K562 (cell line): Measurements from ENCODE around the gene KNSTRN. TPM values are rescaled to one million over a fixed set of nuclear protein-coding genes. Genes with fewer than 3 reads are reported as not detected.

Source experiments
- ATAC-seq: fragments of 200-7000 bp; cut with Tn5 transposase; 3 replicates; pipeline ENCODE4 v1.9.1; 2020; ENCODE audit warnings: moderate library complexity
- BruUV-seq: library from RNA; stranded (reverse); fragments of 400-500 nt; replicated peaks from 2 replicates; lab custom pipeline; 2021; lab: Mats Ljungman, UMichigan
- CTCF ChIA-PET: fragments of 300-600 bp; formaldehyde crosslinking; extraction: SDS; loops from one replicate; lab custom pipeline; 2021; ENCODE audit warnings: low intra/inter-chr PET ratio; lab: Yijun Ruan, JAX
- POLR2A ChIA-PET: fragments of 300-600, 350-650 bp; sonication (Branson Sonifier 250); formaldehyde crosslinking; extraction: SDS; loops from one replicate; lab custom pipeline; 2021; ENCODE audit warnings: antibody characterized with exemption, inconsistent platforms; lab: Yijun Ruan, JAX
- DNase-seq, 4 experiments: peaks; one replicate each; pipeline versions ENCODE4 v3.0.0 to v3.0.0-alpha.2; 2011 to 2018; ENCODE audit warnings: low spot score in 3 of 4, mixed read lengths in 3 of 4; ENCODE audit errors: extremely low read depth in 1 of 4
- FAIRE-seq: peaks from 2 replicates; lab custom pipeline; 2011; peaks lifted over from hg19 to GRCh38; lab: Jason Lieb, UNC
- H2AFZ ChIP-seq: 2 replicates; pipeline ENCODE4 v1.6.0; 2011; ENCODE audit warnings: low read depth, low read length, control low read depth, inconsistent platforms
- H3K27ac ChIP-seq: fragments of 200-600 bp; 3 replicates; pipeline ENCODE4 v1.8.0; 2011; ENCODE audit warnings: low read depth, mild to moderate bottlenecking, control low read depth, inconsistent platforms, low read length, moderate library complexity, mixed read lengths; ENCODE audit errors: extremely low read depth
- H3K27me3 ChIP-seq, 2 experiments: fragments of 300-600 bp in 1 of 2; 2 replicates in 1 of 2; 3 replicates in 1 of 2; pipeline versions ENCODE4 v1.6.0 to v1.8.0; 2011; ENCODE audit warnings: inconsistent platforms in 2 of 2, low read length in 2 of 2, mild to moderate bottlenecking in 1 of 2, mixed read lengths in 1 of 2, moderate library complexity in 1 of 2; ENCODE audit not compliant: control insufficient read depth in 2 of 2, insufficient read depth in 2 of 2
- H3K36me3 ChIP-seq: fragments of 300-600 bp; 3 replicates; pipeline ENCODE4 v1.8.0; 2011; ENCODE audit warnings: mild to moderate bottlenecking, low read length, inconsistent platforms; ENCODE audit not compliant: control insufficient read depth, insufficient read depth
- H3K4me1 ChIP-seq, 2 experiments: fragments of 200-600 bp in 1 of 2; replicated peaks in 1 of 2; 2 replicates in 1 of 2; 3 replicates in 1 of 2; pipeline versions ENCODE4 v1.5.1 to v1.8.0; 2011; ENCODE audit warnings: inconsistent platforms in 2 of 2, low read length in 2 of 2, mild to moderate bottlenecking in 1 of 2, mixed read lengths in 1 of 2, moderate library complexity in 1 of 2; ENCODE audit not compliant: control insufficient read depth in 2 of 2, insufficient read depth in 2 of 2
- H3K4me2 ChIP-seq: 2 replicates; pipeline ENCODE4 v1.6.1; 2011; ENCODE audit warnings: low read length, control low read depth, inconsistent platforms, mixed read lengths; ENCODE audit not compliant: insufficient read depth
- H3K4me3 ChIP-seq: fragments of 200-600 bp; sonication (generic), shearing (Covaris generic); 2 replicates; pipeline ENCODE4 v1.5.1; 2016; ENCODE audit warnings: control low read depth, inconsistent platforms
- H3K79me2 ChIP-seq: fragments of 200-600 bp; 3 replicates; pipeline ENCODE4 v1.8.0; 2011; ENCODE audit warnings: low read length, inconsistent platforms; ENCODE audit not compliant: control insufficient read depth, insufficient read depth
- H3K9ac ChIP-seq, 2 experiments: 2 replicates each; pipeline versions ENCODE4 v1.6.0 to v1.6.1; 2011; ENCODE audit warnings: low read depth in 2 of 2, low read length in 2 of 2, control low read depth in 1 of 2, inconsistent platforms in 1 of 2, mild to moderate bottlenecking in 1 of 2, mixed read lengths in 1 of 2; ENCODE audit not compliant: insufficient read depth in 1 of 2
- H3K9me1 ChIP-seq: one replicate; pipeline ENCODE4 v1.6.0; 2011; ENCODE audit warnings: inconsistent platforms, mild to moderate bottlenecking, low read length, moderate library complexity; ENCODE audit not compliant: control insufficient read depth, insufficient read depth
- H3K9me3 ChIP-seq: replicated peaks from 2 replicates; pipeline ENCODE4 v1.5.1; 2011; ENCODE audit warnings: low read depth, low read length, inconsistent platforms; ENCODE audit not compliant: control insufficient read depth, insufficient read depth
- H4K20me1 ChIP-seq: replicated peaks from 2 replicates; pipeline ENCODE4 v1.6.1; 2011; ENCODE audit warnings: low read length, inconsistent platforms, mixed read lengths; ENCODE audit not compliant: control insufficient read depth, insufficient read depth
- SIRT6 ChIP-seq: IDR thresholded peaks from one replicate; pipeline ENCODE4 v1.6.1; 2012; ENCODE audit warnings: low read depth, mild to moderate bottlenecking, control low read depth, inconsistent platforms, low read length, moderate library complexity
- STAT6 ChIP-seq: sonication (generic); formaldehyde crosslinking; IDR thresholded peaks from 2 replicates; pipeline ENCODE4 v1.8.1; 2023; ENCODE audit warnings: mild to moderate bottlenecking, missing genetic modification reagents
- ZNF507 ChIP-seq: conservative IDR thresholded peaks from 2 replicates; pipeline ENCODE4 v1.6.1; 2017; ENCODE audit warnings: missing genetic modification characterization, missing compliant biosample characterization
- WGBS: fragments of 100-300 bp; shearing (Covaris generic); methylation state at CpG from one replicate; pipeline ENCODE4 v1.1.6; 2016; ENCODE audit warnings: low coverage, mixed read lengths; ENCODE audit not compliant: insufficient coverage; ENCODE audit errors: missing lambda C conversion rate; 5-methylcytosine and 5-hydroxymethylcytosine counted together
- in situ Hi-C: fragments of 300-500 bp; cut with MboI; formaldehyde crosslinking; loops from 4 replicates; pipeline ENCODE4 v1.15.0; 2018; ENCODE audit warnings: inconsistent platforms, mixed read lengths
- intact Hi-C: fragments of 100-400 bp; cut with micrococcal nuclease; formaldehyde crosslinking; loops from 2 replicates; pipeline ENCODE4 v1.14.2; 2022
- polyA plus RNA-seq, 8 experiments: library from polyadenylated mRNA; depleted of rRNA in 4 of 8; stranded (reverse) in 5 of 8; unstranded in 3 of 8; fragments of >200 nt; fragmentation: Nextera tagmentation in 2 of 8; fragmentation: Illumina TruSeq in 1 of 8; extraction: Ambion mirVana in 2 of 8; extraction: Trizol in 1 of 8; gene quantifications; 2 replicates each; pipeline versions ENCODE4 v1.2.1 to v1.2.3, GENCODE V29; 2011 to 2014; ENCODE audit warnings: inconsistent platforms in 1 of 8, missing spikeins in 1 of 8
- total RNA-seq, 7 experiments: library from RNA; depleted of rRNA in 6 of 7; stranded (reverse); fragments of >200 nt in 6 of 7; fragmentation: Illumina TruSeq in 2 of 7; extraction: Trizol in 2 of 7; gene quantifications; 2 replicates each; pipeline versions ENCODE4 v1.2.1 to v1.2.3, GENCODE V29; 2011 to 2021; ENCODE audit warnings: low replicate concordance in 1 of 7

KNSTRN gene
- total and polyA plus RNA-seq, 9 of the 15 experiments (the other 6 are each of a cell fraction or from before 2014, with no cell fraction given) = 48.7 to 88.2 (median 66.3) TPM

GRCh38 chr15:40418126-40418525, 35.6 kb downstream of the KNSTRN start:
- POLR2A ChIA-PET = interaction anchor here (0.9 kb wide), 1 partner anchor 11 kb away, joined by 3 read pairs; no protein-coding TSS in a partner anchor
- ATAC-seq (no peak), FAIRE-seq (no peak)

More at GRCh38 chr15:40418126-40418525, 35.6 kb downstream of the KNSTRN start:
- DNase-seq = no peak
- no TSS peak for BruUV-seq
- peaks cover 0 to 14% of the 10 kb centered on the region in 2 experiments; a peak in 3 of 5 replicates for H3K4me1 ChIP-seq
- CTCF ChIA-PET = no interaction called here
- no peaks in the 10 kb centered on the region for H3K79me2 ChIP-seq
- no peak overlapping the region; a peak in 1 of 4 replicates for H3K9ac ChIP-seq
- intact Hi-C loops = no loop called here
- H3K4me2 ChIP-seq = no peak overlapping the region
- no peak overlapping the region for H2AFZ ChIP-seq
- H3K36me3 ChIP-seq = no peaks in the 10 kb centered on the region
- in situ Hi-C loops = no loop called here
- TF ChIP-seq STAT6 (no peak), SIRT6 (no peak), ZNF507 (tag) (no peak)
- H3K27ac ChIP-seq = no peak overlapping the region
- no peaks in the 10 kb centered on the region for H4K20me1 ChIP-seq
- no peaks in the 10 kb centered on the region for H3K27me3 ChIP-seq
- no peaks in the 10 kb centered on the region for H3K9me1 ChIP-seq
- H3K9me3 ChIP-seq = no peaks in the 10 kb centered on the region
- 76% methylated on average over 10 of the region's 10 CpGs for WGBS
- H3K4me3 ChIP-seq = no peak overlapping the region
